Measurements from ENCODE around the gene MORN3.
A peak's percentile ranks its signal among the peaks of the same experiment; 100 is the strongest.
"Not testable (repeated sequence)": the region's sequence is repeated elsewhere in the genome, so short reads cannot be mapped to it uniquely, and the experiment has no call there.

The MORN3 gene

GRCh38 chr12:121689430-121689829, 20.0 kb upstream of the MORN3 start:
- no peak for DNase-seq

- DNase-seq, result no peak
Observed at GRCh38 chr12:121688966-121689365, 19.5 kb upstream of the MORN3 start.

- DNase-seq, result not testable (repeated sequence)
Observed at GRCh38 chr12:121679661-121680197, 10.3 kb upstream of the MORN3 start.

DNA sequence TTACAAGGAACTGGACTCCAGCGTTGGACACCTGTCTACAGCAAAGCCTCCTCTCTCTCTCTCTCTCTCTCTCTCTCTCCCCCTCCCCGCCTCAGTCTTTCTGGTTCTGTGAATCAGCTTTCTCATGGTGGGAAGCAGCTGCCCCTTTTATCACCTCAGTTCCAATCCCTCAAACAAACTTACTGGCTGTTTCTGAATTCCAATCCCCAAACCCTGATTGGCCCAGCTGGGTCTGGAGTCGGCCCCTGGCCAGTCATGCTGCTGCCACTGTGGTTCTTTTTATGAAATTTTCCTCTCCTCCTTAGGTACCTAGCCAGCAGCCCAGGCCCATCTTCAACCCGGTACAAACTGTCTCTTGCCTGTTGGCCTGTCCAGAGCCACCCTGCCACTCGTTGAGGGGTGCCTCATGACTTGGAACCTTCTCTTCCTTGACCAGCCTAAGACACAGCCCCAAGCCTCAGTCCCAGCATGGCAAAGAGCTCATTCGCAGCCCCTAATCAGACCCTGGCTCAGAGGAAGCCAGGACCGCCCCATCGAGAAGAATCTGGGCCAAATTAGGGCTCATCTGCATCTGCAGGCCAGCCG, 9.4 kb upstream of the MORN3 start:
- DNase-seq, result no peak

DNA sequence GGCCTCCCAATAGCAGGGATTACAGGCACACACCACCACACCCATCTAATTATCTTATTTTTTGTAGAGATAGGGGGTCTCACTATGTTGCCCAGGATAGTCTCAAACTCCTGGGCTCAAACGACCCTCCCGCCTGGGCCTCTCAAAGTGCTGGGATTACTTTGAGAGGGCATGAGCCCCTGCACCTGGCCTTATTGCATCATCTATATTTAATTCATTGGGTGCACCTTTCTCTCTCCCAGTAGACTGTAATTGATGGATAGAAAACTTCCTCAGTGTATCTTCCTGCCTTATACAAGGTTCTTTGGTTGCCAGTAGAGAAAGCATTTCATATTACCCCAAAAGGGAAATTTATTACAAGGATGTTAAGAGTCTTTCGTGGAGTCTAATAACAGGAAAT, 8.9 kb upstream of the MORN3 start:
- DNase-seq, result no peak

- DNase-seq, result no peak
Observed at GRCh38 chr12:121676190-121676589, 6.7 kb upstream of the MORN3 start.

DNA sequence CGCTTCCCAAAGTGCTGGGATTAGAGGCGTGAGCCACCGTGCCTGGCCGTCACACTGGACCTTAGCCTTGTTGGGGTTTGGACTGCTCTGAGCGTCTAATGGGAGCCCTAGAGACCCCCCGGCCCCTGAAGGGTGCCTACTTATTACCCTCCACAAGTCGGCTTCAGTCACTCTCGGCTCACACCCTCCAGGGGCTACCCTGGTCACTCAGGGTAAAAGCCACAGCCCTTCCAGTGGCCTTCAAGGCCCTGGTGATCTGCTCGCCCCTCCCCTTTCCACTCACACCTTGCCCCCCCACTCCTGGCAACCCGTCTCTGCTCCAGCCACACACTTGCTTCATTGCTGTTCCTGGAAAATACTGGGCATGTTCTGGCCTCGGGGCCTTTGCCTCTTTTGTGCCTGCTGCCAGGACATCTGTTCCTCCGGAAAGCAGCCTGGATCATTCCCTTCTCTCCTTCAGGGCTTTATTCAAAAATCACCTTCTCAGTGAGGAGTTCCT, 3.6 kb upstream of the MORN3 start:
- peak; percentile 12 for DNase-seq

DNA sequence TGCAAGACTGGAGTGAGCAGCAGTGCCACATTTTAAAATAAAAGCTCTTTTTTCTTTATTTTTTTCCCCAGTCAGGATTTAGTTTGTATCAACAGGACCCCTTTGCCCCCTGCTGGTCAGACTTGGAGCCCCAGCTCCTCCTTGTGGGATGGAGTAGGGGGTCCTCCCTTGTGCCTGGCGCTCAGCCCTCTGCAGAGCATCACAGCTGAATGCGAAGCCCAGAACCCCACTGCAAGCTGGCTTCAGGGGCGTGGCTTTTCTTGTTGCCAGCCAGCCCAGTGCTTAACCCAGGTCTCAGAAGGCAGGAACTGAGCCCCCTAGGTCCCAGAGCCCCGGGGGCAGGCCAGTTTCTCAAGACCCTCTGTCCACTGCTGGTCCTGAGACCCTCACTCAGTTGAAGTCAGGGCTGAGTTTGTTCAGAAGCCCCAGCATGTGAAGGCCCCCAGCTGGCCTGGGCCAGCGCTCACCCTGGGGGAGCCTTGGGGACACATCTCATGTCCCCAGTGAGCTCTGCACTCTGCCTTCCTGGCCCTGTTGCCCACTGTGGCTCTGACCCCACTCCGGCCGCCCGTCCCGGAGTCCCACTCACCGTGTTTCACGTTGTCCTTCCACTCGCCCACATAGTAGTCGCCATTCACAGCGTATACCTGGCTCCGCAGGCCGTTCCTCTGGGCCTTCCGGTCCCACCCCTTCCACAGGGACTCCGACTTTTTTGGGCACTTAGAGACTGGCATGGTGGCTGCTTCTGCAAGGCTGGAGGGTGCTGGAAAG, 519 bp downstream of the MORN3 start:
- no peak for DNase-seq

DNA sequence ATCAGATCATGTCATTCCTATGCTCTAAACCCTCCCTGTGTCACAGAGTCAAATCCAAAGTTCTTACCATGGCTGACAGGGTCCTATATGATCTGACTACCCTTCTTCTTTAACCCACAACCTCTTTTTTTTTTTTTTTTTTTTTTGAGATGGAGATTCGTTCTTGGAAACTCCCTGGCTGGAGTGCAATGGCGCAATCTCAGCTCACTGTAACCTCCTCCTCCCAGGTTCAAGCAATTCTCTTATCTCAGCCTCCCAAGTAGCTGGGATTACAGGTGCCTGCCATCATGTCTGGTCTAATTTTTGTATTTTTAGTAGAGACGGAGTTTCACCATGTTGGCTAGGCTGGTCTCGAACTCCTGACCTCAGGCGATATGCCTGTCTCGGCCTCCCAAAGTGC, 2.6 kb downstream of the MORN3 start:
- DNase-seq, result not testable (repeated sequence)

- no peak for DNase-seq
Observed at GRCh38 chr12:121663610-121663929, 5.9 kb downstream of the MORN3 start.

DNA sequence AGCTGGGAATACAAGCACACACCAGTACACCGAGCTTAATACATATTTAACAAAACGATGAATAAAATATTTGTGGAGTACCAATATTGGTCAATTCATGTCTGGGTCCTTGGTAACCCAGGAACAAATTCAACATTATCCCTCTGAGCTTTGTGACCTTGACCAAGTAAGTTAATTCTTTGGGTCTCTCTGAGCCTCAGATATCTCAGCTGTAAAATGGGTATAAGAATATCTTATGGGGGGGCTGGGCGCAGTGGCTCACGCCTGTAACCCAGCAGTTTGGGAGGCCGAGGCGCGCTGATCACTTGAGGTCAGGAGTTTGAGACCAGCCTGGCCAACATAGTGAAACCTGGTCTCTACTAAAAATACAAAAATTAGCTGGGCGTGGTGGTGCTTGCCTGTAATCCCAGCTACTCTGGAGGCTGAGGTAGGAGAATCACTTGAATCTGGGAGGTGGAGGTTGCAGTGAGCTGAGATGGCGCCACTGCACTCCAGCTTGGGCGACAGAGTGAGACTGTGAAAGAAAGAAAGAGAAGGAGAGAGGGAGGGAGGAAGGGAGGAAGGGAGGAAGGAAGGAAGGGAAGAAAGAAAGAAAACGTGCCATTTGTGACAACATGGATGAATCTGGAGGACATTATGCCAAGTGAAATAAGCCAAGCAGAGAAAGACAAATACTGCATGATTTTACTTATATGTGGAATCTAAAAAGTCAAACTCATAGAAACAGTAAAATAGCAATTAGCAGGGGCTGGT, 7.9 kb downstream of the MORN3 start:
- DNase-seq, result not testable (repeated sequence)

- DNase-seq, result no peak
Observed at GRCh38 chr12:121657305-121658008, 12.0 kb downstream of the MORN3 start.

DNA sequence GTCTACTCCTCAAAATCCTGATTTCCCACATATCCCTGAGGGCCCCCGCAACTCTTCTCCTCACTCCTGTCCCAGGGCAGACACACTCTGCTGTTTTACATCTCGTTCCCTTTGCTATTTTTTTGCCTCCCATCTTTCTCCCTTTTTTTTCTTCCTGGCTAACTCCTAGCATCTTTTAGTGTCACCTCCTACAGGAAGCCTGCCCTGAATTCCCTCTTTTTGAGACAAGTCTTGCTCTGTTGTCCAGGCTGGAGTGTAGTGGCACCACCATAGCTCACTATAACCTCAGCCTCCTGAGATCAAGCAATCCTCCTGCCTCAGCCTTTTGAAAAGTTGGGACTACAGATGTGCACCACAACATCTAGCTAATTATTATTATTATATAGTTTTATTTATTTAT, 13.3 kb downstream of the MORN3 start:
- DNase-seq, result no peak

GRCh38 chr12:121653999-121654398, 15.5 kb downstream of the MORN3 start:
- no peak for DNase-seq

GRCh38 chr12:121652767-121653497, 16.5 kb downstream of the MORN3 start:
- no peak for DNase-seq

GRCh38 chr12:121651320-121651719, 18.1 kb downstream of the MORN3 start:
- DNase-seq, result no peak

DNA sequence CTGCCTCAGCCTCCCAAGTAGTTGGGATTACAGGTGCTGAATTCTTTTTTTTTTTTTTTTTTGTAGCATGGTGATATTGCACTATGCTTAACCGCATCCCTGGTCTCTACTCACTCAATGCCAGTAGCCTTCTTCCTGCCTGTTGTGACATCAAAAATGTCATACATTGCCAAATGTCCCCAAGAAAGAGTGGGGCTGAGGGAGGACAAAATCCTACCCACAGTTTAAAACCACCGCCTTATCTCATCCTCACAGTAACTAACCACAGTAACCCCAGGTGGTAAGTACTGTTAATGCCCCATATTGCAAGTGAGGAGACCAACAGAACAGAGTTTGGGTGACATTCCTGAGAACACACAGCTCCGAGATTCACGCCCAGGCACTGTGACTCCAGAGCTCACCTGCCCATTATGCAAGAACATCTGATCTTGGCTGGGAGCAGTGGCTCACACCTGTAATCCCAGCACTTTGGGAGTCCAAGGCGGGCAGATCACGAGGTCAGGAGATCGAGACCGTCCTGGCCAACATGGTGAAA, 19.6 kb downstream of the MORN3 start:
- DNase-seq, result no peak

DNA sequence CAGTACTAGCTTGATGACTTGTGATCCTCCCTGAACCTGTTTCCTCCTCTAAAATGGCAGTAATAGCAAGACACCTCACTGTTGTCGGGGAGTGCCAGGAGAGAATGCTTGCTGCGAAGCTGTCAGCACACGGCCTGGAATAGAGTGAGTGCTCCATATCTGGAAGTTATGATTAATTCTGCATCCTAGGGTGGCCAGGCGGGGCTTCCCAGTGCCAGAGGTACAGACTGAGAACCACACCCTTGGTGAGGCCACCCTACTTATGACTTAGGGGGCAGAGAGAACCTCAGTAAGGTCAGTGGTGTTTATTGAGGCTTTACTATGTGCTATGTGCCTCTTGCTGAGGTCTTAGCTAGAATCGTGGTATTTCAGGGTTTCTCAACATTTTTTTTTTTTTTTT, 20.1 kb downstream of the MORN3 start:
- no peak for DNase-seq

DNA sequence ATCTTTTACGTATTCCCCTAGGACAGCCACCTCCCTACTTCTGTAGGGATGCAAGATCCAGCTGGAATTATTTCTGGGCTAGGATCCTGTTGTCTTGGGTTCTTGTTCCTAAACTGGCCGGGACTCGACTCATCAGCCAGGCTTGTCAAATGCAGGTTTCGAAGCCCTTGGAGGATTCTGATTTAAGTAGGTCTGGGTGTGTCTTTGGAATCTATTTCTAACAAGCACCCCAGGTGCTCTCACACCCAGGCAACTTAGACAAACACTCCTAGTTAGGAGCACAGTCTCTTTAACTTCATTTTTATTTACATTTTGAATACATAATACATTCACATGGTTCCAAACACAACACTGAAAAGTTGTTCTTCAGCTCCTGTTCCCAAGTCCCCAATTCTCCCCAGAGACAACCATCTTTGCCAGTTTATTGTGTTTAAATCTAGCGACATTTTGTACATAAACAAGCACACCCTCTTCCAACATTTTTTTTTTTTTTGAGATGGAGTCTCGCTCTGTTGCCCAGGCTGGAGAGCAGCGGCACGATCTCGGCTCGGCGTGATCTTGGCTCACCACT, 20.9 kb downstream of the MORN3 start:
- no peak for DNase-seq

- no peak for DNase-seq
Observed at GRCh38 chr12:121641343-121641630, 28.2 kb downstream of the MORN3 start.

GRCh38 chr12:121638298-121639202, 30.9 kb downstream of the MORN3 start:
- DNase-seq, result no peak

Measured in NCI-H2029 treated with DMSO at 0.1 percent for 48 hours (cell line).